Measurements from ENCODE around the gene TTLL4.

GRCh38 chr2:218703341-218703740, 7.3 kb upstream of the TTLL4 start:
- TF ChIP-seq MAX (IDR thresholded peaks at IDR 0.05; ENCODE audit: low read depth, low read length), result no peak
- TF ChIP-seq, protein P1, sequence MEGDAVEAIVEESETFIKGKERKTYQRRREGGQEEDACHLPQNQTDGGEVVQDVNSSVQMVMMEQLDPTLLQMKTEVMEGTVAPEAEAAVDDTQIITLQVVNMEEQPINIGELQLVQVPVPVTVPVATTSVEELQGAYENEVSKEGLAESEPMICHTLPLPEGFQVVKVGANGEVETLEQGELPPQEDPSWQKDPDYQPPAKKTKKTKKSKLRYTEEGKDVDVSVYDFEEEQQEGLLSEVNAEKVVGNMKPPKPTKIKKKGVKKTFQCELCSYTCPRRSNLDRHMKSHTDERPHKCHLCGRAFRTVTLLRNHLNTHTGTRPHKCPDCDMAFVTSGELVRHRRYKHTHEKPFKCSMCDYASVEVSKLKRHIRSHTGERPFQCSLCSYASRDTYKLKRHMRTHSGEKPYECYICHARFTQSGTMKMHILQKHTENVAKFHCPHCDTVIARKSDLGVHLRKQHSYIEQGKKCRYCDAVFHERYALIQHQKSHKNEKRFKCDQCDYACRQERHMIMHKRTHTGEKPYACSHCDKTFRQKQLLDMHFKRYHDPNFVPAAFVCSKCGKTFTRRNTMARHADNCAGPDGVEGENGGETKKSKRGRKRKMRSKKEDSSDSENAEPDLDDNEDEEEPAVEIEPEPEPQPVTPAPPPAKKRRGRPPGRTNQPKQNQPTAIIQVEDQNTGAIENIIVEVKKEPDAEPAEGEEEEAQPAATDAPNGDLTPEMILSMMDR (IDR thresholded peaks at IDR 0.05; ENCODE audit: low read depth, low read length), result no peak
- TF ChIP-seq MYC (IDR thresholded peaks at IDR 0.05; ENCODE audit: low read depth, low read length), result no peak
- TF ChIP-seq POLR2A (IDR thresholded peaks at IDR 0.05; ENCODE audit: extremely low read depth, insufficient read length), result no peak

Measured in NB4 (cell line).